Thyroid gland (tissue), 4 donors: ENCODE data around the gene PPP2R1A. TPM values are rescaled to one million over a fixed set of nuclear protein-coding genes. Genes with fewer than 3 reads are reported as not detected.

Source experiments
- DNase-seq, 2 donors: peaks; one replicate each; pipeline ENCODE4 v3.0.0-alpha.2; 2019
- H3K27ac ChIP-seq, 3 donors: fragments of 200-600 bp; sonication (generic); 1 replicate in 2 of 3; 2 replicates in 1 of 3; pipeline ENCODE4 v1.5.1; 2016 to 2019; ENCODE audit warnings: mild to moderate bottlenecking in 1 of 3, moderate library complexity in 1 of 3
- H3K27me3 ChIP-seq: fragments of 200-600 bp; sonication (generic); one replicate; pipeline ENCODE4 v1.5.1; 2019
- H3K36me3 ChIP-seq, 2 donors: fragments of 200-600 bp; sonication (generic); one replicate each; pipeline ENCODE4 v1.5.1; 2016 to 2019
- H3K4me1 ChIP-seq, 2 donors: fragments of 200-600 bp; sonication (generic); one replicate each; pipeline ENCODE4 v1.5.1; 2017 to 2019
- H3K4me3 ChIP-seq, 3 donors: fragments of 200-600 bp; sonication (generic); replicated peaks in 1 of 3; 1 replicate in 2 of 3; 2 replicates in 1 of 3; pipeline ENCODE4 v1.5.1; 2016; ENCODE audit warnings: mild to moderate bottlenecking in 1 of 3
- H3K9me3 ChIP-seq: fragments of 200-600 bp; sonication (generic); one replicate; pipeline ENCODE4 v1.5.1; 2017
- POLR2A ChIP-seq, 2 donors: fragments of 450-650 bp; IDR thresholded peaks; one replicate each; pipeline ENCODE4 v1.6.1; 2017; ENCODE audit warnings: antibody characterized with exemption in 2 of 2, mild to moderate bottlenecking in 2 of 2, moderate library complexity in 1 of 2
- WGBS, 2 donors: methylation state at CpG; one replicate each; pipeline ENCODE4 v1.1.5; 2017; 5-methylcytosine and 5-hydroxymethylcytosine counted together
- intact Hi-C: fragments of 100-400 bp; cut with DNase I; formaldehyde crosslinking; loops from one replicate; pipeline ENCODE4 v1.15.1; 2023
- total RNA-seq, 4 donors: library from RNA; depleted of rRNA; stranded (reverse); fragments of >200 nt; gene quantifications; one replicate each; pipeline ENCODE4 v1.2.3, GENCODE V29; 2016
- TF ChIP-seq, protein P1 (sequence below), 6 experiments: fragments of 200-600 bp in 3 of 6; fragments of 450-650 bp in 3 of 6; sonication (generic) in 3 of 6; IDR thresholded peaks; one replicate each; pipeline ENCODE4 v1.5.1; 2016 to 2019; ENCODE audit warnings: antibody characterized with exemption in 6 of 6, mild to moderate bottlenecking in 2 of 6, inconsistent platforms in 1 of 6, moderate library complexity in 1 of 6

Gene PPP2R1A
- total RNA-seq, 4 donors from 2014 or later = 120 to 272 (median 258) TPM

DNA sequence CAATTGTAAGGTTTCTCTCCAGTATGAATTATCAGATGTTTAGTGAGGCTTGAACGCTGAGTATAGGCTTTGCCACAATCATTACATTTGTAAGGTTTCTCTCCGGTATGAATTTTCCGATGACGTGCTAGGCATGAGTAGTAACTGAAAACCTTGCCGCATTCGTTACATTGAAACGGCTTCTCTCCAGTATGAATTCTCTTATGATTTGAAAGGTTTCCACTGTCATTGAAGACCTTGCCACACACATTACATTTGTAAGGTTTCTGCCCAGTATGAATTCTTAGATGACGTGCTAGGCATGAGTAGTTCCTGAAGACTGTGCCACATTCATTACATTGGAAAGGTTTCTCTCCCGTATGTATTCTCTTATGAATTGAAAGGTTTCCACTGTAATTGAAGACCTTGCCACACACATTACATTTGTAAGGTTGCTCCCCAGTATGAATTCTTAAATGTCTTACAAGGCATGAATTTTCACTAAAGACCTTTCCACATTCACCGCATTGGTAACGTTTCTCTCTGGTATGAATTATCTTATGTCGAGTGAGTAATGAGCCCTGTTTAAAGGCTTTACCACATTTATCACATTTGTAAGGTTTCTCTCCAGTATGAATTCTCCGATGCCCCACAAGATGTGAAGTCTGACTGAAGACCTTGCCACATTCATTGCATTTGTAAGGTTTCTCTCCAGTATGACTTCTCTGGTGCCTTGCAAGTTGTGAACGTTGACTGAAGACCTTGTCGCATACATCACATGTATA, 34.1 kb upstream of the PPP2R1A start:
- Histone ChIP-seq H3K36me3 (peaks cover 24 to 29% of the 10 kb centered on the region in 2 donors), H3K4me3 (no peak overlapping the region), H3K4me1 (no peaks in the 10 kb centered on the region), H3K27me3 (no peaks in the 10 kb centered on the region), H3K27ac (no peak overlapping the region), H3K9me3 (peaks cover 5% of the 10 kb centered on the region)
- 97% methylated on average over 15 of the region's 15 CpGs for WGBS, 2 donors
- intact Hi-C loops = no loop called here
- no peak for TF ChIP-seq POLR2A (IDR thresholded peaks at IDR 0.05)
- TF ChIP-seq, protein P1, sequence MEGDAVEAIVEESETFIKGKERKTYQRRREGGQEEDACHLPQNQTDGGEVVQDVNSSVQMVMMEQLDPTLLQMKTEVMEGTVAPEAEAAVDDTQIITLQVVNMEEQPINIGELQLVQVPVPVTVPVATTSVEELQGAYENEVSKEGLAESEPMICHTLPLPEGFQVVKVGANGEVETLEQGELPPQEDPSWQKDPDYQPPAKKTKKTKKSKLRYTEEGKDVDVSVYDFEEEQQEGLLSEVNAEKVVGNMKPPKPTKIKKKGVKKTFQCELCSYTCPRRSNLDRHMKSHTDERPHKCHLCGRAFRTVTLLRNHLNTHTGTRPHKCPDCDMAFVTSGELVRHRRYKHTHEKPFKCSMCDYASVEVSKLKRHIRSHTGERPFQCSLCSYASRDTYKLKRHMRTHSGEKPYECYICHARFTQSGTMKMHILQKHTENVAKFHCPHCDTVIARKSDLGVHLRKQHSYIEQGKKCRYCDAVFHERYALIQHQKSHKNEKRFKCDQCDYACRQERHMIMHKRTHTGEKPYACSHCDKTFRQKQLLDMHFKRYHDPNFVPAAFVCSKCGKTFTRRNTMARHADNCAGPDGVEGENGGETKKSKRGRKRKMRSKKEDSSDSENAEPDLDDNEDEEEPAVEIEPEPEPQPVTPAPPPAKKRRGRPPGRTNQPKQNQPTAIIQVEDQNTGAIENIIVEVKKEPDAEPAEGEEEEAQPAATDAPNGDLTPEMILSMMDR (IDR thresholded peaks at IDR 0.05) = no peak
- DNase-seq = no peak

DNA sequence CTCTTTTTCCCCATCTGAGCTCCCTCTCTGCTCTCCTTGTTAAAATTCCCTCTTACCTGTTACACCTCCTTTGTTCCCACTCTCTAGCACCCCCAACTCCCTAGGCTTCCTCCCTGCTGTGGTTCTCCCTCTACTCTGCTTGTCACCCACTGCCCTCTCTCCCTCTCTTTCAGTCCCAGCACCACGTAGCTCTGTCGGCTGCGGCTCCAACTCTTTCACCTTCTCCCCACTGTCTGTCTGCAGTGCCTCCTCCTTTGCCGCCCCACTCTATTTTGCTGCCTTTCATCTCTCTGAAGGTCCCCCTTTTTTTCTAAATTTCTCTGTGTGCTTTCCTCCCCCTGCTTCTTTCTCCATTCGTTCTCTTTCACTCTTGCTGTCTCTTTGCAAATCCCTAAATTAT, 19.5 kb upstream of the PPP2R1A start:
- Histone ChIP-seq H3K36me3 (peaks cover 2 to 18% of the 10 kb centered on the region in 2 donors), H3K27me3 (no peaks in the 10 kb centered on the region), H3K4me1 (peaks cover 0 to 3% of the 10 kb centered on the region in 2 donors), H3K9me3 (no peaks in the 10 kb centered on the region), H3K4me3 (peak overlapping the region in 2 of 3 donors; percentile 86 to 96), H3K27ac (peak overlapping the region in 2 of 3 donors; percentile 77 to 84)
- TF ChIP-seq POLR2A (IDR thresholded peaks at IDR 0.05) = no peak
- TF ChIP-seq, protein P1 (IDR thresholded peaks at IDR 0.05) = no peak
- no peak for DNase-seq
- WGBS, 2 donors = 3 to 7% methylated on average over 5 of the region's 5 CpGs
- intact Hi-C loops = no loop called here

DNA sequence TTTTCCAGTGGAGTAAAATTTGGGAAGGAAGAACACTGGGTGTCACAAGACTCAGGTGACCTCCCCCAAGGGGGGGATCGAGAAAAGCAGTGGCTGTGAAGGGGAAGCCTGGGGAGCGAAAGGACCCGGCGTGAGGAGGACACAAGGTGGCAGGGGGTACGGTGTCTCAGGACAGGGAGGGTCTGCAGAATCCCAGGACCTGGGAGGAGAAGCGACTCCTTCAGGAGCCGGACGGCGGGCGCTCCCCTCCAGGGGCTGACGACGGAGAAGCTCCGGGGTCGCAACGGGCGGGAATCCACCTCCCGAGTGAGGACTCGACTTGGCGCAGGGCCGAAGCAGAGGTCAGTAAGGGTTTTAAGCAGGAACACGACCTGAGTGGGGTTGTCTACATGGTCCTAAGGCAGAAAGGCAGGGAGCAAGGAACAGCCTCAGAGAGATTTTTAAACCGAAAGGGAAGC, 19.0 kb upstream of the PPP2R1A start:
- Histone ChIP-seq H3K36me3 (peaks cover 0 to 16% of the 10 kb centered on the region in 2 donors), H3K9me3 (no peaks in the 10 kb centered on the region), H3K27ac (peak overlapping the region; percentile 77 to 84 (median 79)), H3K4me3 (peak overlapping the region; percentile 50 to 96 (median 86)), H3K27me3 (no peaks in the 10 kb centered on the region), H3K4me1 (peaks cover 0 to 3% of the 10 kb centered on the region in 2 donors)
- DNase-seq = peak; percentile 20 to 35
- no peak for TF ChIP-seq POLR2A (IDR thresholded peaks at IDR 0.05)
- TF ChIP-seq, protein P1 (IDR thresholded peaks at IDR 0.05) = no peak
- 0 to 2% methylated on average over 15 to 22 of the region's 22 CpGs for WGBS, 2 donors
- intact Hi-C loops = no loop called here

DNA sequence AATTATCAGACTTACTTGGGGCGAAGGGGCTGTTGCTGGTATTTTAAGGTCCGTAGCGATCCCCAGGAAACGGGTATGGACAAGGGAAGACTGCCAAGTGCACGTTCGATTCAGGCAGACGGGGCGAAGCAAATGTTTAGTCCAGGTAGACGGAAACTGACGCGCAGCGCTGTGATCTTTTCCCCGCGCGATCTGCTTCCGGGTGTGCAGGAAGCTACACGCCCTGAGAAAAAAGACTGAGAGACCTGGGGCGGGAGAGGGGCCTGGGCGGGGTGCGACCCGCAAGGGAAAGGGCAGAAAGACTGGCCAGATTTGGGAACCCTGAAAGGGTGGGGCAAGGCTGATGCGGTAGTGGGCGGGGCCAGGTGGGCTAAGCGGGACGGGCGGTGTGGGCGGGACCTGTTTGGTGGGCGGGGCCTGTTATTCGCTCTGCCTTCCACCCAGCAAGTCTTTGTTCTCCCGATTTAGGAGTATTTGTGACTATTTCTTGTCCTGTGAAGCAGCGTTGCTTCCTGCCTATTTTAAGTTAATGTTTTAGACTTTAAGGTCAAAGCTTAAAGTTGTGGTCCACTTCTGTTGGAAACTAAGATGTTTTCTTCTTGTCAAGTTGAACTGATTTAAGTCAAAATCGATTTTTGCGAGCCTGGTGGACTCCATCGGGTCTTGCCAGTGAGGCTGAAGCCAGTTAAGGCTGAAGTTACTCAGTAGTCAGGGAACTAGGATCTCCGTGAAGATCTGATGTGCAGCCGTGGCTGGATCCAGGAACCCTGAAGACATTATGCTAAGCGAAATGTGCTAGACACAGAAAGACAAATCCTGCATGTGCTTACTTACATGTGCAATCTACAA, 18.3 kb upstream of the PPP2R1A start, which contains the start of gene ZNF836:
Gene ZNF836 (minus strand): TSS at position 301 of the 849 bp plus-strand sequence. CDS start 3,549 bp downstream, outside the sequence.
- TF ChIP-seq, protein P1 (IDR thresholded peaks at IDR 0.05) = no peak
- TF ChIP-seq POLR2A (IDR thresholded peaks at IDR 0.05) = peak in 1 of 2 donors; percentile 45
- intact Hi-C loops = no loop called here
- peaks cover 0 to 14% of the 10 kb centered on the region in 2 donors for H3K36me3 ChIP-seq
- WGBS, 2 donors = 10 to 11% methylated on average over 31 to 37 of the region's 37 CpGs
- peak; percentile 91 for DNase-seq
- no peaks in the 10 kb centered on the region for H3K27me3 ChIP-seq
- peaks cover 0 to 3% of the 10 kb centered on the region in 2 donors for H3K4me1 ChIP-seq
- H3K4me3 ChIP-seq = peak within 1 kb of the TSS; percentile 50 to 96 (median 86)
- H3K27ac ChIP-seq = peak within 1 kb of the TSS; percentile 77 to 84 (median 79)
- no peaks in the 10 kb centered on the region for H3K9me3 ChIP-seq
